A549 (cell line): Measurements from ENCODE around the gene EPB41L2. TPM values are rescaled to one million over a fixed set of nuclear protein-coding genes. Genes with fewer than 3 reads are reported as not detected.

Source experiments
- ATAC-seq, 2 experiments: fragments of 200-7000 bp in 1 of 2; fragments of >200 bp in 1 of 2; cut with Nextera tagmentation in 1 of 2; cut with Tn5 transposase in 1 of 2; 3 replicates each; pipeline versions ENCODE4 v1.8.0 to v1.9.1; 2018 to 2020; ENCODE audit warnings: mild to moderate bottlenecking in 1 of 2, moderate library complexity in 1 of 2
- CTCF ChIA-PET: fragments of 300-600 bp; sonication (Branson Sonifier 250); formaldehyde crosslinking; extraction: SDS; loops from one replicate; lab custom pipeline; 2021; ENCODE audit warnings: antibody characterized with exemption, inconsistent platforms; lab: Yijun Ruan, JAX
- POLR2A ChIA-PET: fragments of 350-600 bp; formaldehyde crosslinking; extraction: SDS; loops from one replicate; lab custom pipeline; 2021; ENCODE audit warnings: antibody characterized with exemption, inconsistent platforms; lab: Yijun Ruan, JAX
- DNase-seq, 2 experiments: peaks; one replicate each; pipeline versions ENCODE4 v3.0.0 to v3.0.0-alpha.2; 2011 to 2016; ENCODE audit warnings: low read depth in 1 of 2, low spot score in 1 of 2
- FAIRE-seq: peaks from 2 replicates; lab custom pipeline; 2011; peaks lifted over from hg19 to GRCh38; lab: Jason Lieb, UNC
- H3K27ac ChIP-seq, 2 experiments: fragments of >200 bp; sonication (Bioruptor Twin); formaldehyde crosslinking; 3 replicates each; pipeline ENCODE4 v1.5.1; 2016 to 2017
- H3K4me1 ChIP-seq: fragments of >200 bp; sonication (Bioruptor Twin); formaldehyde crosslinking; 3 replicates; pipeline ENCODE4 v1.6.1; 2016
- H3K4me2 ChIP-seq: fragments of >200 bp; sonication (Bioruptor Twin); formaldehyde crosslinking; 3 replicates; pipeline ENCODE4 v1.6.1; 2016
- H3K4me3 ChIP-seq: fragments of >200 bp; sonication (Bioruptor Twin); formaldehyde crosslinking; 3 replicates; pipeline ENCODE4 v1.5.1; 2016
- H3K9me3 ChIP-seq: fragments of >200 bp; sonication (Bioruptor Twin); formaldehyde crosslinking; 3 replicates; pipeline ENCODE4 v1.6.1; 2016
- ATOH8 ChIP-seq: fragments of 250-450 bp; sonication (Bioruptor Pico); IDR thresholded peaks from 2 replicates; pipeline ENCODE4 v1.5.0; 2020; ENCODE audit warnings: low read depth, mild to moderate bottlenecking, moderate library complexity
- CBX8 ChIP-seq: fragments of 200-600 bp; sonication (generic); IDR thresholded peaks from 2 replicates; pipeline ENCODE4 v1.6.1; 2016
- CEBPB ChIP-seq, 2 experiments: fragments of >200 bp in 1 of 2; sonication (Bioruptor Twin) in 1 of 2; formaldehyde crosslinking in 1 of 2; IDR thresholded peaks; 2 replicates each; pipeline ENCODE4 v1.6.1; 2012 to 2016
- CHD2 ChIP-seq: fragments of 150-350 bp; IDR thresholded peaks from 2 replicates; pipeline ENCODE4 v1.6.1; 2014; ENCODE audit warnings: low read length; ENCODE audit not compliant: partially characterized antibody
- CTCF ChIP-seq: fragments of >200 bp; sonication (Bioruptor Twin); formaldehyde crosslinking; IDR thresholded peaks from 3 replicates; pipeline ENCODE4 v1.5.1; 2016
- ESRRA ChIP-seq: fragments of 150-350 bp; IDR thresholded peaks from 2 replicates; pipeline ENCODE4 v1.6.1; 2014; ENCODE audit warnings: mild to moderate bottlenecking, low read length, borderline replicate concordance
- HEYL ChIP-seq: fragments of 250-450 bp; sonication (Bioruptor Pico); IDR thresholded peaks from 2 replicates; pipeline ENCODE4 v1.8.0; 2021; ENCODE audit warnings: mild to moderate bottlenecking, moderate library complexity
- JUN ChIP-seq, 2 experiments: fragments of >200 bp; sonication (Bioruptor Twin); formaldehyde crosslinking; IDR thresholded peaks; 2 replicates in 1 of 2; 3 replicates in 1 of 2; pipeline ENCODE4 v1.6.1; 2016 to 2017
- MAX ChIP-seq: IDR thresholded peaks from 2 replicates; pipeline ENCODE4 v1.6.1; 2012
- MYC ChIP-seq: IDR thresholded peaks from 2 replicates; pipeline ENCODE4 v1.6.1; 2012; ENCODE audit warnings: mild to moderate bottlenecking, inconsistent platforms, low read length, improper control_type of control experiment, borderline replicate concordance
- NPAS2 ChIP-seq: fragments of 250-450 bp; sonication (Bioruptor Pico); IDR thresholded peaks from 2 replicates; pipeline ENCODE4 v1.8.0; 2022; ENCODE audit warnings: mild to moderate bottlenecking, moderate library complexity, borderline replicate concordance
- NR3C1 ChIP-seq: fragments of >200 bp; sonication (Bioruptor Twin); formaldehyde crosslinking; IDR thresholded peaks from 3 replicates; pipeline ENCODE4 v1.6.1; 2017
- RARB ChIP-seq: fragments of 250-450 bp; sonication (Bioruptor Pico); IDR thresholded peaks from 2 replicates; pipeline ENCODE4 v1.8.0; 2021; ENCODE audit warnings: mild to moderate bottlenecking, moderate library complexity
- REST ChIP-seq: fragments of 200-600 bp; sonication (generic); IDR thresholded peaks from 2 replicates; pipeline ENCODE4 v1.6.1; 2016; ENCODE audit warnings: antibody characterized with exemption, mild to moderate bottlenecking, moderate library complexity
- RFX5 ChIP-seq: fragments of 450-650 bp; IDR thresholded peaks from 2 replicates; pipeline ENCODE4 v1.7.1; 2014; ENCODE audit warnings: antibody characterized with exemption, mild to moderate bottlenecking, moderate library complexity
- TP53 ChIP-seq: fragments of 250-450 bp; sonication (Bioruptor Pico); IDR thresholded peaks from 2 replicates; pipeline ENCODE4 v1.5.0; 2021; ENCODE audit warnings: mild to moderate bottlenecking, moderate library complexity
- WGBS: methylation state at CpG from one replicate; pipeline ENCODE4 v1.1.6; 2017; ENCODE audit errors: missing lambda C conversion rate; 5-methylcytosine and 5-hydroxymethylcytosine counted together
- polyA plus RNA-seq, 4 experiments: library from polyadenylated mRNA; depleted of rRNA in 3 of 4; stranded (reverse); fragments of >200 nt; fragmentation: RNase III in 1 of 4; extraction: RNeasy Plus Mini Kit Qiagen cat#74134 plus additional on column Dnase treatment in 1 of 4; gene quantifications; 2 replicates in 3 of 4; 3 replicates in 1 of 4; pipeline ENCODE4 v1.2.3, GENCODE V29; 2011 to 2017

Gene EPB41L2
- polyA plus RNA-seq, 2 of the 4 experiments (the other 2 are of a cell fraction), result 42.9 to 50.3 TPM

- TF ChIP-seq CEBPB (IDR thresholded peaks at IDR 0.05) (no peak), REST (no peak)
Observed at GRCh38 chr6:130869681-130870080, 193.4 kb downstream of the EPB41L2 start (continued).

- no peaks in the 10 kb centered on the region for H3K9me3 ChIP-seq
- POLR2A ChIA-PET, result no interaction called here
- H3K4me1 ChIP-seq, result no peaks in the 10 kb centered on the region
- no peak overlapping the region for H3K4me2 ChIP-seq
- H3K27ac ChIP-seq, result no peak overlapping the region
- TF ChIP-seq ESRRA, result no peak
- TF ChIP-seq NPAS2 (CRISPR knock-in tag), result no peak
- TF ChIP-seq NR3C1, result no peak
- TF ChIP-seq TP53 (CRISPR knock-in tag), result no peak
- TF ChIP-seq, all 56 proteins: peak for 0
- ATAC-seq (no peak), FAIRE-seq (no peak), DNase-seq (no peak)
- CTCF ChIA-PET, result no interaction called here
- 94% methylated on average over 4 of the region's 4 CpGs for WGBS
- H3K4me3 ChIP-seq, result no peak overlapping the region
Observed at GRCh38 chr6:130865793-130866192, 197.3 kb downstream of the EPB41L2 start.

- no peak overlapping the region for H3K4me3 ChIP-seq
- no peaks in the 10 kb centered on the region for H3K9me3 ChIP-seq
- ChIA-PET POLR2A (no interaction called here), CTCF (interaction anchor here (0.6 kb wide), 1 partner anchor 255 kb away, joined by 3 read pairs; no protein-coding TSS in a partner anchor)
- no peak overlapping the region for H3K4me2 ChIP-seq
- no peak overlapping the region for H3K27ac ChIP-seq
- no peaks in the 10 kb centered on the region for H3K4me1 ChIP-seq
- no peak for DNase-seq
- no peak for TF ChIP-seq MAX
- TF ChIP-seq TP53 (CRISPR knock-in tag), result no peak
- TF ChIP-seq MYC, result no peak
- TF ChIP-seq ATOH8 (CRISPR knock-in tag), result no peak
- TF ChIP-seq RARB, result no peak
- no peak for TF ChIP-seq HEYL (CRISPR knock-in tag)
- no peak for TF ChIP-seq RFX5
- TF ChIP-seq CHD2, result no peak
- no peak for TF ChIP-seq JUN (IDR thresholded peaks at IDR 0.05)
- no peak for TF ChIP-seq CTCF
- TF ChIP-seq CBX8, result no peak
- no peak for ATAC-seq
- 96% methylated on average over 11 of the region's 11 CpGs for WGBS
- no peak for FAIRE-seq
Observed at GRCh38 chr6:130864344-130864743, 198.7 kb downstream of the EPB41L2 start.
